A549 (cell line): ENCODE results near the gene MRPS5.

Experiments used
- CHD4 ChIP-seq: fragments of 200-600 bp; sonication (generic); IDR thresholded peaks from 2 replicates; pipeline ENCODE4 v1.6.1; 2016; ENCODE audit warnings: antibody characterized with exemption, mild to moderate bottlenecking, borderline replicate concordance
- TF ChIP-seq, protein P1 (sequence below): fragments of >200 bp; sonication (Bioruptor Twin); formaldehyde crosslinking; IDR thresholded peaks from 3 replicates; pipeline ENCODE4 v1.5.1; 2016

DNA sequence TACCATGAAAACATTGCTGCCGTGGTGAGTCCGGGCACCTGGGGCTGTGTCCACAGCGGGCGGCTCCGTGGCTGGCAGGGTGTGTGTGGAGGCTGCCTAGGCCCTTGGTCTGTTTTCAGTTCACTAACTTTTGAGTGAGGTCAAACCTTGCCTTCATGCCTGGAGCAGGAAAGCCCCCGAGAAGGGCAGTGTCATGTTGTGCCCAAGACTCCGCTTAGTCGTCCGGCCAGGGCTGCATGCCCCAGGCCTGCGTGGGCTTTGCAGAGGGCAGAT lies 72.0 kb downstream of the MRPS5 start:
- TF ChIP-seq, protein P1, sequence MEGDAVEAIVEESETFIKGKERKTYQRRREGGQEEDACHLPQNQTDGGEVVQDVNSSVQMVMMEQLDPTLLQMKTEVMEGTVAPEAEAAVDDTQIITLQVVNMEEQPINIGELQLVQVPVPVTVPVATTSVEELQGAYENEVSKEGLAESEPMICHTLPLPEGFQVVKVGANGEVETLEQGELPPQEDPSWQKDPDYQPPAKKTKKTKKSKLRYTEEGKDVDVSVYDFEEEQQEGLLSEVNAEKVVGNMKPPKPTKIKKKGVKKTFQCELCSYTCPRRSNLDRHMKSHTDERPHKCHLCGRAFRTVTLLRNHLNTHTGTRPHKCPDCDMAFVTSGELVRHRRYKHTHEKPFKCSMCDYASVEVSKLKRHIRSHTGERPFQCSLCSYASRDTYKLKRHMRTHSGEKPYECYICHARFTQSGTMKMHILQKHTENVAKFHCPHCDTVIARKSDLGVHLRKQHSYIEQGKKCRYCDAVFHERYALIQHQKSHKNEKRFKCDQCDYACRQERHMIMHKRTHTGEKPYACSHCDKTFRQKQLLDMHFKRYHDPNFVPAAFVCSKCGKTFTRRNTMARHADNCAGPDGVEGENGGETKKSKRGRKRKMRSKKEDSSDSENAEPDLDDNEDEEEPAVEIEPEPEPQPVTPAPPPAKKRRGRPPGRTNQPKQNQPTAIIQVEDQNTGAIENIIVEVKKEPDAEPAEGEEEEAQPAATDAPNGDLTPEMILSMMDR = no peak
- no peak for TF ChIP-seq CHD4
